A172 (cell line): ENCODE measurements around the gene CBX8. TPM values are rescaled to one million over a fixed set of nuclear protein-coding genes. Genes with fewer than 3 reads are reported as not detected.

Experiments
- DNase-seq: peaks from one replicate; pipeline ENCODE4 v3.0.0-alpha.2; 2015; ENCODE audit warnings: low spot score
- total RNA-seq: library from RNA; depleted of rRNA; stranded (reverse); fragments of >200 nt; shearing (Covaris generic); gene quantifications from 2 replicates; pipeline ENCODE4 v1.2.3, GENCODE V29; 2014

The CBX8 gene
- total RNA-seq, 1 experiment from 2014 or later: 8.8 TPM

- no peak for DNase-seq
Observed at GRCh38 chr17:79819534-79820276, 22.8 kb upstream of the CBX8 start.

GRCh38 chr17:79819085-79819484 is 22.2 kb upstream of the CBX8 start:
- DNase-seq: no peak

DNA sequence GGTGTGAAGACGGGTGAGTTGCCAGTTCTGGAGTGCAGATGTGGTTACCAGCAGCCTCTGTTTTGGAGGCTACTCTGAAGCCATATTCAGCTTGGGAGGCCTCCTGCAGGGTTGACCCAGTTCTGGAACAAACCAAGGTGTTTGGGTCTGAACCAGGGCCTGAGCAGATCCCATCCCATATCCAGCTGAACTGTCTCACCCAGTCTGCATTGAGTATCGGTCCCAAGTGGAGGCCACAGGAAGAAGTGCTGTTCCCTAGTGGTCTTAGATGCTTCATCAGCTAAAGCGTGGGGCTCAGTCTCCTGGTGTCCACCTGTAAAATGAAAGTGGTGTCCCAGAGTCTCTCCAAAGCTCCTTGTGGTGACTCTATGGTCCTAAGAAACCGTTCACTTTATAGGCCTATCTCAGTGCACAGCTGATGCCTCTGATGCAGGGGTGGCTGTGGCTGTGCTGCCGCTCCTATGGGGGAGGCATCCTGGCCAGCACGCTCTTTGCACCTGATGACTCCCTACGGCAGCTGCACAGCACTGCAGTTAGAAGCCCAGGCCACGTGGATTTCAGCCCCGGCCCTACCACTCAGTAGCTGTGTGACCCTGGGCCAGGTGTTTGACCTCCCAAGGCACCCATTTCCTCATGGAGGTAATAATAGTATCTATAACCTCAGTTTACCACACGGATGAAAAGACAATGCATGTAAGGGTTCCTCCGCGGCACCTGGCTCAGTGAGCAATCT is 21.3 kb upstream of the CBX8 start:
- DNase-seq: no peak

DNA sequence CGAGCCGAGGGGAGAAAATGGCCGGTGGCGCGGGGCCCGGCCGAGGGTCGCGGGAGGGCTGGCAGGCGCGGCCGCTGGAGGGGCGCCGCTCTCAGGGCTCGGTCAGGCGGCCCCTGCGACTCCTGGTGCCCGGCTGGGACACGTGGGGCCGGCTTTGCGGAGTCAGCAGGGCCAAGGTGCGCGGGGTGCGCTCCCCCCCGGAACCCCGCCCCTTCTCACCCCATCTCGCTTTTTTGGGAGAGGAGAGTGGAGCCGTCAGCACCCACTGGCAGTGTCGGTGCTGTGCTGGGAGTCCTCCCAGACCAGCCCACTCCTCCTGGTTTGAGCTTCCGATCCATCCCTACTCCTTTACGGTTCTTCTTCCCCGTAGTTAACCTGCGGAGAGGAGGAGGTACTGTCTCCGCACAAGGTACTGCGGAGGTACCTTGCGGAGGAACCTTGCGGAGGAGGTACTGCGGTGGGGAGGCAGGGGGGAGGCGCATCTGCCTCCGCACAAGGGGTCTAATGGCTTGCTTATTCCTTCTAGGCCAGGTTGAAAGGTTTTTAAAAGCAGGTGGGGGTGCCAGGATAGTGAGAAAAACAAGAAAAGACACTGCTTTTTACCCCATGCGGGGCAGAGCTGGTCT is 19.1 kb upstream of the CBX8 start:
- DNase-seq: no peak

DNA sequence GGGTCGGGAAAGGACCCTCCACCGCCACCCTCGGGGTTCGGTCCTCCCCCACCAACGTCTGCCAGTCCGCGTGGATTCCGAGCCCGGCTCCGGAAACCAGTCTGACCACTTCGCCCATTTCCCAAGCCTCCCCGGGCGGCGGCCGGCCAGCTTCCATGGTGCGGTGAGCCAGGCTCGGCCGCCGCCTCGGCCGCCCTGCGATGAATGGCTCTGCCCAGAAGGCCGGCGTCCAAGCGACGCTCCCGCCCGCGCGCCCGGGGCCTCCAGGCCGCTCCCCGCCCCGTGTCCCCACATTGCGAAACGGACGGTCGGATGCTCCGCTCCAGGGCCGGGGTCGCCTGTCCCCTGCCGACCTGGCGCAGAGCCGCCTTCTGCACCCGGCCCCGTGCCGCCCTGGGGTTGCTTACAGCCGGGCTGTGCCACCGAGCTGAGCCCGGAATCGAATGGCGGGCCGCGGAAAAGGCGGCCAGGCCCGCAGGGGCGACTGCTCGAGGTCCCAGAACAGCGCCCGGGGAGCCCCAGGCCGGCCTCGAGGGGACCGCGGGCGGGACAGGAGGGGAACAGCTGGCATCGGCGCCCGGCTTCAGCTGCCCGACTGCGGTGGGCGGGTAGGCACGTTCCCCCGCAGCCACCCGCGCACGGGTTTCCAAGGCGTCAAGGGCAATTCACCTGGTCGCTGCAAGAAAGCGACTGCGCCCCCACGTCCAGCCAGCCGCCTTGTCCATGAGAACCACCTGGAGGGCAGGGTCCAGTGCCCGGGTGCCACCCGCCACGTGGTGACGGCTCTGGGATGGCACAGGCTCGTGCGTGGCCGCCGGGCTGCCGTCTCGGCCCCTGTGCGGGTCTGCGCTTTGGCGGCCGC is 18.3 kb upstream of the CBX8 start:
- DNase-seq: no peak

GRCh38 chr17:79814127-79814973 is 17.5 kb upstream of the CBX8 start:
- no peak for DNase-seq

DNA sequence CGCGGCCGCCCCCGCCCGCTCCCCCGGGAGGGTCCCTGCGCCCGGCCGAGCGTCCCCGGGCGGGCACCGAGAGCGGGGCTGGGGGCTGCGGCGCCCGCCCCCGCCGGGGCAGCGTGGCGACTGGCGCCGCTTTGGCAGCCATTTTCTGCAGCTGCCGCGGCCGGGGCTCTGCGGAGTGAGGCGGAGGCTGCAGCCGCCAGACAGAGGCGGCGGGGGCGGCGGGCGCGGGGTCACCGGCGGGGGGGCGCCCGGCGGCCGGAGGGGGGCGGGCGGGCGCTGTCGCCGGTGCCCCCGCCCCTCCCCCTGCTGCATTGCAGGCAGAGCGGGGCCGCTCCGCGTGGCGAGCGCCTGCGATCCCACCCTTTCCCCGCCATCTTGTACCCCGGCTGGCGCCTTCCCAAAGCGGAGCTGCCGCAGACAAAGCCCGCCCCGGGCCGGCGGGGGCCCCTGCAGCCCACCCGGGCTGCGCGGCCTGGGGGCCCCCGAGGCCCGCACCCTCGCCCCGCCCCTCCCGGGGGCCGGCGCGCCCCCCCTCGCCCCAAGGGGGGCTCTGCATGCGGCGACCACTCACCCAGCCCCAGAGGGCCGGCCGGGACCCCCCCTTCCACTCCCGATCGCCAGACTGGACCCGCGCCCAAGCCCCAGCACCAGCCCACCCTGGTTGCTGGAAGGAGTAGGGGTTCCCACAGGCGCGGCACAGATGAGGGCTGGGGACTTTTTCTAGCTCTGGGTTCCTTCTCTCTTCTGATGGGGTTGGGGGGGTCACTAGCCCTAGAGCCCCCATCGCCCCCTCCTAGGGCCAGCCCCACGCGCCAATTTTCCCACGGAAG is 16.6 kb upstream of the CBX8 start:
- no peak for DNase-seq

DNA sequence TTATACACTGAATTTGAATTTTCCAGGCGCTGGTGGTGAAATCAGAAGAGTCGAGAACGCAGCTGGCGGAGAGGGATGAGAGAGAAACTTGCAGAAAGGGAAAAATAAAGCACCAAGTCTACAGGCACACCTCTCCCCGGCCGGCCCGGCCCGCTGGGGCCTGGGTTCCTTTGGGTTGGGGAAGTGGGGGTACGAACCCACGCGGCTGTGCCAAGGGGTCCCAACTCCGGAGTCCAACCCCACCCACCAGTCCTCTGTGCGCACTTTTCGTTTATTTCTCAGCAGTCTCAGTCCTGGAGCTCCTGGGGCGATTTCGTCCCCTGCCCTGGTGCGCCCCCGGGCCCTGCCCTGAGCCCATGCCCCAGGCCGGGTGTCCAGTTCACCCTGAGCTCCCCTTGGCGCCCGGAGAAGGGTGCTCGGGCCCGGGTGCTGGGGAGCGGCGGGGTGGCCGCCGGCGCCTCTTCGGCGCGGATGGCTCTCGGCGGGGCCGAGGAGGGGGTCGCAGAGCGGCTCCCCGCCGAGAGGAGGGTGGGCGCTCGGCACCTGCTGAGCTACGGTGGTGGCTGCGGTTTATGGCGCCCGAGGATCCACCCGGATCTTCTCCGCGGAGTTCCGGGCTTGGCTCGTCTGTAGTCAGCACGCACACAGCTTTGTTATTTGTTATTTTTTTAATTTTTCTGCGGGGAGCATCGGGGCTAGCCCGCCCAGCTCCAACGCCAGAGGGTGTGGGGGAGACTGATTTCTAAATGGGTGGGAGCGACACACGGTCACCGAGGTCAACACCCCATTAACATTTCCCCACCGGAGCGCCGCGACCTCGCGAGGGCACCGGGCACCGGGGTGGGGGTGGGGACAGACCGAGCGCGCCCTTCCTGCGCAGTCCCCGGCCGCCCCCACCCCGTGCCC is 15.7 kb upstream of the CBX8 start:
- DNase-seq: no peak

- DNase-seq: no peak
Observed at GRCh38 chr17:79811868-79812352, 15.0 kb upstream of the CBX8 start.

DNA sequence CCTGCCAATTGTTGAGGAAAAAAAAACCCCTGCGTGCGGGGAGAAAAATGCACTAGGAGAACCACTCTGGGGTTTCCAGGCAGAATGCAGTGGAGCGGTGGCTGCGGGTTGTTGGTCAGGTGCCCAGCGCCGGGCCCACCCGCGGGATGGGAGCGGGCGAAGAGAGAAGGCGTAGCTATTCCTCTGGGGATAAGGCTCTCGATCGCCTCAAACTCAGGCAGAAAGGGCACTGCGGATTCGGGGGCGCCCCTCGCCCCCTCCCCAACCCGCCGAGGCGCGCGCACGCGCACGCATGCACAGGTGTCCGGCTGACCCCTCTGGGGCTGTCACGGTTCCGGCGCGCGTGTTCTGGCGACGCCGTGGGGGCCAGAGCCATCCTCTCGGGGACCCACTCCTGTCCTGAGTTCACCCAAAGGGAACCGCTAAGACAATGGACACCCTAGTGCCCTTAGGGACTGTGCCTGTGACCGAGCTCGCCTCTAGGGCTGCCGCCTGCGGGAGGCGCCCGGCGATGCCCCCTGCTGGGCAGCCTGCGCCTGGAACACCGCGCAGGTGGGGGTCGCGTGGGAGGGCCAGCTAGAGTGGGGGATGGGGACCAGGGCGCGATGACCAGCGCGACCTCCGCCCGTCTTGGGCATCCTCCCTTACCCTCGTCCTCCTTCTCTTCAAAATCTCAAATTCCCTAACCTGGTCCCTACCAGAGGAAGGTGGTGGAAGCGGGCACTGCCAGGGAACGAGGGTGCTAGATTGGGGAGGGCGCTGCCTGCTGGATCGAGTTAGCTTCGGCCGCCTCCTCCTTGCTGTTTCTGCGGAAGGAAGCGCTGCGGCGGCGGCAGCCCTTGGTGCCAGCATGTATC is 14.4 kb upstream of the CBX8 start:
- peak; percentile 56 for DNase-seq

DNA sequence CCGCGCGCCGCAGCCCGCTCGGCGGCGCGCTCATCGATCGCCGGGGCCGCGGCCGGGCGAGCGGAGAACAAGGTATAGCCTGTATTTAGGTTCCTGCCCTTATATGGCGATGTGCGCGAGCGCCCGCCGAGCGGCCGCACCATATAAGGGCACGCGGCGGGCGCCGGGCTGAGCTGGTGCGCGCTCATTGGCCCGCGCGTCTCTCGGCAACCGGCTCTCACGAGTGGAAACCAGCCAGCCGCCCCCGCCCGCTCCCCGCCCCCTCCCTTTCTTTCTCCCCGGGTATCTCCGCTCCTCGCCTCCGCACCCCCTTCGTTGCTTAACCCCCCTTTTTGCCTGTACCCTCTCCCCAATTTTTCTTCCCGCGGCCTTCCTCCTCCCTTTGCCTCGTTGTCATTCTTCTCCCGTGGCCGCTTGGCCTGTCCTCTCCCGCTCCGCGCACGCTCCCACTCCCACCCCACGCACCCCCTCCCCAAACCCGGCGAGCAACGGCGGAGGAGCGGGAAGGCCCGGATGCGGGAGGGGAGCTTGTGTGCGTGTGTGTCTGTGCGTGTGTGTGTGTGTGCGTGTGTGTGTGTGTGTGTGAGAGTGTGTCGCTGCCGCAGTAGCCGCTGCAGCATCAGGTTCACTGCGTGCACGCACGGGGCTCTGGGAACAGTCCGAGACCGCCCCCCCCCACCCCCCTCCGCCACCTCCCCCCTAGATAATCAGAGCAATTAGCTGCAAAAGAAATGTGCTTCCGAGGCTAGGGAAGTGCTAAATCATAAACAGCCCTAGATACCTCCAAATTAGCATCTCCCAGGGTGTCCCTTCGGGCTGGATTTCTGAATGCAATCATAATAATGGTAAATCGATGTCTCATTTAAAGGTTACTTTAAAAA is 13.5 kb upstream of the CBX8 start:
- peak; percentile 75 for DNase-seq

DNA sequence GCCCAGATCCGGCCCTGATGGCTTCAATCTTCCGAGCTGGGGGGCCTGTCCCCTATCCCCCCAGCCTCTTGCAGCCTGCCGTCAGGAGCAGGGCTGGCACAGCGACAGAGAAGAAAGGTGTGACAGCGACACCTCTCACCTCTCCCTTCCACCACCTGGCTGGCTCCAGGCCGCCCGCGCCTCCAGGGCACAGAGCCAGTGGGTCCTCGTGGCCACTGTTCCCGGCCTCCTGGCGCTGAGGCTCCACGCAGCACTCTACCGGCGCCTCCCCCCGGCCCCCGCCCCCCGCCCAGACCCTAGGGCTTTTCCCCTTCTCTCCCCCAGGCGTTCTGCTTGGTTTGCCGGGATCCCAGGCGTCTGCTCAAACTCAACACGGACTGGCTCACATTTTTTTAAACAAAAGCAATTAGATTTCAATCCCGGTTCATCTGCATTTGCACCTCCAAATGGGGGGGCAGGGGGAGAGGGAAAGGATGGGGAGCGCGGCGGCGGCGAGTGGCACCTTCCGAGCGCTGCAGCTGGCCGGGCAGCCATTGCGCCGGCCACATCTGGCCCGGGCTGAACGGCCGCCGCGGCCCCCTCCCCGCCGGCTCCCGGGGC is 12.8 kb upstream of the CBX8 start:
- no peak for DNase-seq

DNA sequence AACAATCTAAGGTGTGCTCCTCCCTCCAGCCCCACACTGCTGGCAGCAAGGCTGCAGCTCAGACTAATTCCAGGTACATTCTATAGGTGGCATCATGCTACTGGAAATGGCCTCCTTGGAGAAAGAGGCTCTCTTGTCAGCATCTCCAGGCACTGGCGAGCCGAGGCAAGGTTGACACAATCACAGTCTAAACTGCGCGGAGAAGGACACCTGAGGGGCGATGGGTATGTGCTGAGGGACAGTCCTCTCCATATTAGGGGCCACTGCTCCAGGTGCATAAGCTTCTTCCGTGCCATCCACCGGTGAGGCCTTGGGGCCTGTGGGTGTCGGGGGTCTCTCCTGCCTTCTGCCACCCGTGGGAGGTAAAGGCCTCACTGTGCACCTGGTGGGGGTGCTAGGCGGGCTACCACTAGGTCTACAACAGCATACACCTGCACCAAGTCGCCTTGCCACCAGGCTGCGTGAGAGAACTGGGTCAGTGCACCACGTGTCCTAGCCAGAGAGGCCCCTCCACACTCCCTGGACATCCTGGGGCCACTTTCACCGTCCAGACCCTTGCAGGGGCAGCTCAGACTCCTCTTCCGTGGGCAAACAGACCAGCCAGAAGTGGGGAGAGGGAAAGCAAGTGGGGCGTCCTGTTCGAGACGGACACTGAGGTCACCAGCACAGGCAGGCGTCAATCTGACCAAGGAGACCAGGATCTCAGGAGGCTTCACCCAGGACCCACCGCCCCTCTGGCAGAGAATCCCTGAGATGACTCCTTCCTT is 12.1 kb upstream of the CBX8 start:
- DNase-seq: peak; percentile 53

GRCh38 chr17:79806863-79807720 is 10.2 kb upstream of the CBX8 start:
- DNase-seq: no peak

DNA sequence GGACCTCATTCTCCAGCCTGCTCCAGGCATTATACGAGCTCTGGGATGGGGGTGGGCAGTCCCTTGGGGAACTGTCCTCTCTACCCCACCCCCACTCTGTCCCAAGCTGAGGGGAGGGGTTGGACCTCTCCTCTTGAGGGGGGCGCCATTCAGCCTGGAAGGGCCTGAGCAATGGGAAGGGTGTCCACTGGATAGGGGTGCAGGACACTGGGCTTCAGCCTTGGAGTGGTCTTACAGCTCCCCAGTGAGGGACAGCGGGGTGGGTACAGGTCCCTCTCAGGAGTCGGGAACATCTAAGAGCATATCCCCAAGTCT is 9.5 kb upstream of the CBX8 start:
- DNase-seq: no peak
